ENCODE results near the gene PACSIN3. TPM values are rescaled to one million over a fixed set of nuclear protein-coding genes. Genes with fewer than 3 reads are reported as not detected.
A peak's percentile ranks its signal among the peaks of the same experiment; 100 is the strongest.

Gene PACSIN3
- total RNA-seq, 1 donor from 2014 or later, result 56.4 TPM

- H3K36me3 Mint-ChIP-seq (ENCODE audit: low read depth), result no peaks in the 10 kb centered on the region
- H3K9me3 Mint-ChIP-seq, result no peaks in the 10 kb centered on the region
- H3K27me3 Mint-ChIP-seq (ENCODE audit: low read depth), result no peaks in the 10 kb centered on the region
- peak overlapping the region; percentile 69 for H3K27ac Mint-ChIP-seq (ENCODE audit: unreplicated experiment)
- no peak for TF ChIP-seq CTCF (conservative IDR thresholded peaks at IDR 0.05)
- no peak overlapping the region for H3K4me3 Mint-ChIP-seq
- no peaks in the 10 kb centered on the region for H3K4me1 Mint-ChIP-seq
- DNase-seq (ENCODE audit: low read depth, low spot score), result no peak
Observed at GRCh38 chr11:47143322-47143721, 42.9 kb downstream of the PACSIN3 start.

DNA sequence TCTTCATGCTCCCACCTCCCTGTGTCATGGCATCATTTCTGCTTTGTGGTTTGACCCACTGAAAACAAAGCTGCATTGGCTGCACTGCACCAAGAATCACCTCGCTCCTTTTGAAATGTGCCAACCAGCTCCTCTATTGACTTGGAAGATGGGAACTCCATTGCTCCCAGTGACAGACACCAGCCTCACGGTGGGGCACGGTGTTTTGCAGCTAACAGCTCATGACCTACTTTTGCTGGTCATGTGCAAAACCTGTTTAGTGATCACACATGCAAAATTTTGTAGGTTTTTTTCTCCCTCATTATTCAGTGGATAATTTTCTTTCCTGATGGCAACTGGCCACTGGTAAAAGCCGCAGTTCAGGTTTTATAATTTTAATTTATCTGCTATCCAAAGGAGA lies 46.4 kb downstream of the PACSIN3 start:
- no peak for TF ChIP-seq CTCF (conservative IDR thresholded peaks at IDR 0.05)
- H3K4me3 Mint-ChIP-seq, result no peak overlapping the region
- no peaks in the 10 kb centered on the region for H3K27me3 Mint-ChIP-seq (ENCODE audit: low read depth)
- H3K9me3 Mint-ChIP-seq, result no peaks in the 10 kb centered on the region
- H3K27ac Mint-ChIP-seq (ENCODE audit: unreplicated experiment), result peak overlapping the region; percentile 51
- no peak for DNase-seq (ENCODE audit: low read depth, low spot score)
- H3K4me1 Mint-ChIP-seq, result no peaks in the 10 kb centered on the region
- H3K36me3 Mint-ChIP-seq (ENCODE audit: low read depth), result peaks cover 9% of the 10 kb centered on the region

DNA sequence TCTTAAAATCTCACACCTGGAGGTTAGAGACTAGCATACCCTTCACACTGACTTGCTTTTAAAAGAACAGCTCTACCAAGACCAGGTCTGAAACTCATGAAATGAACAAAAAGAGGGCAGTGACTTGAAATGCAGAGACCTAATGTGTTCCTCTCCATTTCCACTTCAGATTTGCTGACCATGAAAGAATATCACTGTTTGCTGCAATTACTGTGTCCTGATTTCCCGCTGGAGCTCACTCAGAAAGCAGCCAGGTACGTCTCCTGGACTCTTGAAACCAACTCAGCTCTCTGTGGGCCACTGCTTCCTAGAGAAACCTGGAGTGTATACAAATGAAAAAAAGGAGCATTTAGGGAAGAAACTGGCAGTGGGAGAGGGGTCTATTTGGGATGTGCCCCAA lies 48.8 kb downstream of the PACSIN3 start:
- no peaks in the 10 kb centered on the region for H3K4me1 Mint-ChIP-seq
- H3K27me3 Mint-ChIP-seq (ENCODE audit: low read depth), result no peaks in the 10 kb centered on the region
- H3K27ac Mint-ChIP-seq (ENCODE audit: unreplicated experiment), result no peak overlapping the region
- no peak overlapping the region for H3K4me3 Mint-ChIP-seq
- H3K36me3 Mint-ChIP-seq (ENCODE audit: low read depth), result peaks cover 9% of the 10 kb centered on the region
- DNase-seq (ENCODE audit: low read depth, low spot score), result no peak
- no peaks in the 10 kb centered on the region for H3K9me3 Mint-ChIP-seq
- no peak for TF ChIP-seq CTCF (conservative IDR thresholded peaks at IDR 0.05)

- H3K4me3 Mint-ChIP-seq, result no peak overlapping the region
- H3K36me3 Mint-ChIP-seq (ENCODE audit: low read depth), result peaks cover 9% of the 10 kb centered on the region
- no peak for DNase-seq (ENCODE audit: low read depth, low spot score)
- no peak for TF ChIP-seq CTCF (conservative IDR thresholded peaks at IDR 0.05)
- no peaks in the 10 kb centered on the region for H3K27me3 Mint-ChIP-seq (ENCODE audit: low read depth)
- no peaks in the 10 kb centered on the region for H3K4me1 Mint-ChIP-seq
- no peak overlapping the region for H3K27ac Mint-ChIP-seq (ENCODE audit: unreplicated experiment)
- H3K9me3 Mint-ChIP-seq, result no peaks in the 10 kb centered on the region
Observed at GRCh38 chr11:47136921-47137320, 49.3 kb downstream of the PACSIN3 start.

GRCh38 chr11:47136327-47136726 lies 49.9 kb downstream of the PACSIN3 start:
- Mint-ChIP-seq H3K4me3 (no peak overlapping the region), H3K36me3 (ENCODE audit: low read depth) (peaks cover 9% of the 10 kb centered on the region), H3K9me3 (no peaks in the 10 kb centered on the region), H3K4me1 (peaks cover under 1% of the 10 kb centered on the region), H3K27ac (ENCODE audit: unreplicated experiment) (peak overlapping the region; percentile 30), H3K27me3 (ENCODE audit: low read depth) (no peaks in the 10 kb centered on the region)
- no peak for DNase-seq (ENCODE audit: low read depth, low spot score)
- no peak for TF ChIP-seq CTCF (conservative IDR thresholded peaks at IDR 0.05)

DNA sequence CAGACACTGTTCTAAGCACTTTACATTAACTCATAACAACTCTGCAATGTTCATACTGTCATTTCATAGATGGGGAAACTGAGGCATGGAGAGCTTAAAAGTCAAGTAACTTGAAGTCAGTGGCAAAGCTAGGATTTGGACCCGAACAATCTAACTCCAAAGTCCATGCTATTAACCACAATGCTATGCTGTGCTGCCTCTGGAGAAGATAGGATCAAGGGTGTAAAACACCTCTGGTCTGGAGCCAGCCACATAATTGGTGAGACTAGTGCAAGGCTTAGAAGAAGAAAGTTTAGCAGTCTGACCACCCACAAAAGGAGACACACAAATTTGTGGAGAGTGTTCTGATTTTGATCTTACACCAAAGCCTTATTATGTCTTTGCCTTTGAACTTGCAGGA lies 53.3 kb downstream of the PACSIN3 start:
- no peak for TF ChIP-seq CTCF (conservative IDR thresholded peaks at IDR 0.05)
- DNase-seq (ENCODE audit: low read depth, low spot score), result no peak
- Mint-ChIP-seq H3K36me3 (ENCODE audit: low read depth) (peaks cover 6% of the 10 kb centered on the region), H3K9me3 (no peaks in the 10 kb centered on the region), H3K4me1 (peaks cover 17% of the 10 kb centered on the region), H3K27me3 (ENCODE audit: low read depth) (no peaks in the 10 kb centered on the region), H3K27ac (ENCODE audit: unreplicated experiment) (no peak overlapping the region), H3K4me3 (no peak overlapping the region)

Data from neural crest cell (in vitro differentiated cells).